Femur (tissue), 1 donor: ENCODE results near the gene EFCAB14.
"Not testable (repeated sequence)": the region's sequence is repeated elsewhere in the genome, so short reads cannot be mapped to it uniquely, and the experiment has no call there.

ENCODE experiments used
- DNase-seq: peaks from one replicate; pipeline ENCODE4 v3.0.0-alpha.2; 2017

Gene EFCAB14

GRCh38 chr1:46718727-46719622, at the start of gene EFCAB14:
TSS of gene EFCAB14 (minus strand) at chr1:46719114. CDS start at chr1:46718087, 1,027 bp downstream.
- DNase-seq: peak; percentile 97

- no peak for DNase-seq
These were observed 49.5 kb upstream of the EFCAB14 start for GRCh38 chr1:46768445-46768844.

- no peak for DNase-seq
These were observed 48.9 kb upstream of the EFCAB14 start for GRCh38 chr1:46767649-46768282.

- no peak for DNase-seq
These were observed 45.5 kb upstream of the EFCAB14 start for GRCh38 chr1:46764402-46764801.

GRCh38 chr1:46761740-46762139, 42.8 kb upstream of the EFCAB14 start:
- DNase-seq: no peak

GRCh38 chr1:46760558-46761166, 41.7 kb upstream of the EFCAB14 start:
- no peak for DNase-seq

GRCh38 chr1:46757956-46758528, 39.1 kb upstream of the EFCAB14 start:
- no peak for DNase-seq

- no peak for DNase-seq
These were observed 38.5 kb upstream of the EFCAB14 start for GRCh38 chr1:46757247-46757955.

- no peak for DNase-seq
These were observed 36.2 kb upstream of the EFCAB14 start for GRCh38 chr1:46755121-46755520.

- not testable (repeated sequence) for DNase-seq
These were observed 35.8 kb upstream of the EFCAB14 start for GRCh38 chr1:46754707-46755106.

GRCh38 chr1:46753985-46754384, 35.1 kb upstream of the EFCAB14 start:
- DNase-seq: no peak

GRCh38 chr1:46749921-46750404, 31.0 kb upstream of the EFCAB14 start:
- no peak for DNase-seq

GRCh38 chr1:46749404-46749803, 30.5 kb upstream of the EFCAB14 start:
- DNase-seq: no peak

GRCh38 chr1:46747683-46748288, 28.9 kb upstream of the EFCAB14 start:
- DNase-seq: peak; percentile 26

GRCh38 chr1:46742069-46742468, 23.2 kb upstream of the EFCAB14 start:
- DNase-seq: no peak

GRCh38 chr1:46735708-46736324, 16.9 kb upstream of the EFCAB14 start:
- peak; percentile 39 for DNase-seq

- DNase-seq: not testable (repeated sequence)
These were observed 9.5 kb upstream of the EFCAB14 start for GRCh38 chr1:46728327-46728873.

- no peak for DNase-seq
These were observed 6.8 kb upstream of the EFCAB14 start for GRCh38 chr1:46725736-46726108.

GRCh38 chr1:46724991-46725735, 6.2 kb upstream of the EFCAB14 start:
- peak; percentile 78 for DNase-seq

GRCh38 chr1:46723901-46724300, 5.0 kb upstream of the EFCAB14 start:
- no peak for DNase-seq
